ENCODE results near the gene WWOX. TPM values are rescaled to one million over a fixed set of nuclear protein-coding genes. Genes with fewer than 3 reads are reported as not detected.

The WWOX gene
- total and polyA plus RNA-seq, 2 donors (not counting 1 experiment from before 2014, with no cell fraction given) = 10.5 to 42.3 TPM

- H3K4me3 Mint-ChIP-seq = no peak overlapping the region
- no peaks in the 10 kb centered on the region for H3K9me3 ChIP-seq (ENCODE audit: control extremely low read depth in 1 of 3, control insufficient read depth in 2 of 3, insufficient read depth in 1 of 3, low read length in 2 of 3)
Observed at GRCh38 chr16:78227855-78228254, 128.4 kb downstream of the WWOX start.

DNA sequence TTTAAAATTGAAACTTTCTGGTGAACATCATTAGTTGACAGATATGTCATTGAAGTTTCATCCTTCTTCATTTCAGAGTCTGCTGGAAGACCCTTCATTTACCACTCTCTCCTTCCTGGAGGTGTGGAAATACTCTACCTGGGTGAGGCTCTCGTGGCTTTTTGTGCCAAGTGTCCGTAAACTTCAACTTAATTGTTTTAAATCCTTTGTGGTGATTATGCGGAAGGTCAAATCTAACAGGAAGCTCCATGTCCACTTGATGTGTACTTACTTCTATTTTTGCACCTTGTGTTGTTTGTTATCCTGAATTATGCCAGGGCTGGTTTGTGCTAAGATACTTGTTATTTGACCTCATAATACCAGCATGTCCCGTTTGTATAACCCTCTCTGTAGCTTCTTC, 129.2 kb downstream of the WWOX start:
- no peaks in the 10 kb centered on the region for H3K4me1 Mint-ChIP-seq
- Histone ChIP-seq H3K36me3 (replicated peaks in 1 of 2; ENCODE audit: control extremely low read depth in 1 of 2, control insufficient read depth in 1 of 2, extremely low read depth in 1 of 2, insufficient read depth in 2 of 2, low read length in 1 of 2) (no peaks in the 10 kb centered on the region), H3K4me2 (replicated peaks; ENCODE audit: low read depth, low read length, poor library complexity, severe bottlenecking) (no peak overlapping the region), H3K27me3 (replicated peaks in 1 of 4; ENCODE audit: control extremely low read depth in 1 of 4, control insufficient read depth in 3 of 4, insufficient read depth in 4 of 4, low read length in 3 of 4) (no peaks in the 10 kb centered on the region), H3K4me3 (ENCODE audit: control extremely low read depth in 1 of 5, extremely low read depth in 1 of 5, insufficient read depth in 1 of 5, low read depth in 2 of 5, low read length in 4 of 5) (no peak overlapping the region), H2AFZ (ENCODE audit: insufficient read depth, low read depth, low read length, poor library complexity, severe bottlenecking) (no peak overlapping the region), H4K20me1 (ENCODE audit: control insufficient read depth, insufficient read depth, low read length, poor library complexity, severe bottlenecking) (no peaks in the 10 kb centered on the region), H3K27ac (ENCODE audit: low read length in 2 of 2) (no peak overlapping the region), H3K79me2 (ENCODE audit: control insufficient read depth, insufficient read depth, low read length) (no peaks in the 10 kb centered on the region), H3K9me3 (ENCODE audit: control extremely low read depth in 1 of 3, control insufficient read depth in 2 of 3, insufficient read depth in 1 of 3, low read length in 2 of 3) (no peaks in the 10 kb centered on the region), H3K9ac (ENCODE audit: low read length) (no peak overlapping the region), H3K4me1 (ENCODE audit: control insufficient read depth in 2 of 2, insufficient read depth in 2 of 2, low read length in 2 of 2) (no peaks in the 10 kb centered on the region)
- H3K27me3 Mint-ChIP-seq = no peaks in the 10 kb centered on the region
- POLR2A ChIA-PET = no interaction called here
- TF ChIP-seq EZH2 (IDR thresholded peaks at IDR 0.05; ENCODE audit: borderline replicate concordance, insufficient read depth, low read depth, low read length, poor library complexity, severe bottlenecking) (no peak), CTCF (IDR thresholded peaks at IDR 0.05) (no peak)
- intact Hi-C loops (cut with micrococcal nuclease) = no loop called here
- H3K27ac Mint-ChIP-seq = no peak overlapping the region
- CTCF ChIA-PET = no interaction called here
- no CpG with 5 or more reads among the region's 4 CpGs for WGBS (ENCODE audit: insufficient coverage)
- no peak overlapping the region for H3K4me3 Mint-ChIP-seq
- DNase-seq (no peak), ATAC-seq (ENCODE audit: low read depth) (no peak)
- H3K9me3 Mint-ChIP-seq (ENCODE audit: insufficient read depth) = no peaks in the 10 kb centered on the region

More at GRCh38 chr16:78227855-78228254, 128.4 kb downstream of the WWOX start:
- Mint-ChIP-seq H3K27ac (no peak overlapping the region), H3K27me3 (no peaks in the 10 kb centered on the region), H3K9me3 (ENCODE audit: insufficient read depth) (no peaks in the 10 kb centered on the region), H3K4me1 (no peaks in the 10 kb centered on the region)
- H3K4me2 ChIP-seq (replicated peaks; ENCODE audit: low read depth, low read length, poor library complexity, severe bottlenecking) = no peak overlapping the region
- H3K36me3 ChIP-seq (replicated peaks in 1 of 2; ENCODE audit: control extremely low read depth in 1 of 2, control insufficient read depth in 1 of 2, extremely low read depth in 1 of 2, insufficient read depth in 2 of 2, low read length in 1 of 2) = no peaks in the 10 kb centered on the region
- CTCF ChIA-PET = no interaction called here
- WGBS (ENCODE audit: insufficient coverage) = no CpG with 5 or more reads among the region's 3 CpGs
- no peak for ATAC-seq (ENCODE audit: low read depth)
- no peak overlapping the region for H2AFZ ChIP-seq (ENCODE audit: insufficient read depth, low read depth, low read length, poor library complexity, severe bottlenecking)
- H3K4me1 ChIP-seq (ENCODE audit: control insufficient read depth in 2 of 2, insufficient read depth in 2 of 2, low read length in 2 of 2) = no peaks in the 10 kb centered on the region
- DNase-seq = peak; percentile 8
- H3K27ac ChIP-seq (ENCODE audit: low read length in 2 of 2) = no peak overlapping the region
- POLR2A ChIA-PET = interaction anchor here (0.6 kb wide), 1 partner anchor 543 kb away, joined by 5 read pairs; no protein-coding TSS in a partner anchor
- H4K20me1 ChIP-seq (ENCODE audit: control insufficient read depth, insufficient read depth, low read length, poor library complexity, severe bottlenecking) = no peaks in the 10 kb centered on the region
- TF ChIP-seq EZH2 (IDR thresholded peaks at IDR 0.05; ENCODE audit: borderline replicate concordance, insufficient read depth, low read depth, low read length, poor library complexity, severe bottlenecking) = no peak
- no peak for TF ChIP-seq CTCF (IDR thresholded peaks at IDR 0.05)
- H3K79me2 ChIP-seq (ENCODE audit: control insufficient read depth, insufficient read depth, low read length) = no peaks in the 10 kb centered on the region
- H3K27me3 ChIP-seq (replicated peaks in 1 of 4; ENCODE audit: control extremely low read depth in 1 of 4, control insufficient read depth in 3 of 4, insufficient read depth in 4 of 4, low read length in 3 of 4) = no peaks in the 10 kb centered on the region
- no peak overlapping the region for H3K4me3 ChIP-seq (ENCODE audit: control extremely low read depth in 1 of 5, extremely low read depth in 1 of 5, insufficient read depth in 1 of 5, low read depth in 2 of 5, low read length in 4 of 5)
- intact Hi-C loops (cut with micrococcal nuclease) = no loop called here
- no peak overlapping the region for H3K9ac ChIP-seq (ENCODE audit: low read length)
